Thymus (tissue), 11 donors: ENCODE measurements around the gene ALAS1. TPM values are rescaled to one million over a fixed set of nuclear protein-coding genes. Genes with fewer than 3 reads are reported as not detected.
A peak's percentile ranks its signal among the peaks of the same experiment; 100 is the strongest.

ENCODE experiments used
- DNase-seq, 9 donors: peaks; one replicate each; pipeline ENCODE4 v3.0.0-alpha.2; 2013; ENCODE audit warnings: low spot score in 9 of 9, low read depth in 6 of 9, missing footprints in 1 of 9
- H3K27ac ChIP-seq, 2 donors: one replicate each; pipeline ENCODE4 v1.5.1; 2013; ENCODE audit warnings: control low read depth in 1 of 2, low read depth in 1 of 2, low read length in 1 of 2, mild to moderate bottlenecking in 1 of 2, moderate library complexity in 1 of 2
- H3K27me3 ChIP-seq, 2 donors: one replicate each; pipeline ENCODE4 v1.5.1; 2013; ENCODE audit warnings: low read length in 1 of 2; ENCODE audit not compliant: control insufficient read depth in 2 of 2, insufficient read depth in 1 of 2
- H3K36me3 ChIP-seq, 2 donors: one replicate each; pipeline ENCODE4 v1.5.1; 2013; ENCODE audit warnings: low read length in 1 of 2, mild to moderate bottlenecking in 1 of 2, moderate library complexity in 1 of 2; ENCODE audit not compliant: control insufficient read depth in 2 of 2, insufficient read depth in 2 of 2
- H3K4me1 ChIP-seq, 2 donors: one replicate each; pipeline ENCODE4 v1.5.1; 2013; ENCODE audit warnings: low read length in 2 of 2; ENCODE audit not compliant: control insufficient read depth in 2 of 2, insufficient read depth in 2 of 2
- H3K4me3 ChIP-seq, 2 donors: one replicate each; pipeline ENCODE4 v1.5.1; 2013; ENCODE audit warnings: low read length in 2 of 2, control low read depth in 1 of 2, mild to moderate bottlenecking in 1 of 2
- H3K9me3 ChIP-seq, 2 donors: one replicate each; pipeline ENCODE4 v1.5.1; 2013; ENCODE audit warnings: low read length in 1 of 2, mild to moderate bottlenecking in 1 of 2; ENCODE audit not compliant: control insufficient read depth in 2 of 2, insufficient read depth in 1 of 2
- WGBS: extraction: QIAGEN DNeasy Blood & Tissue Kit; methylation state at CpG from one replicate; pipeline ENCODE4 v1.1.7; 2013; 5-methylcytosine and 5-hydroxymethylcytosine counted together
- polyA plus RNA-seq: library from polyadenylated mRNA; stranded (reverse); fragments of 200-250 nt; gene quantifications from one replicate; pipeline ENCODE4 v1.2.3, GENCODE V29; 2013
- total RNA-seq: library from RNA; stranded (reverse); fragments of 120-200 nt; gene quantifications from one replicate; pipeline ENCODE4 v1.2.4, GENCODE V29; 2013
- donor health status: healthy.

The ALAS1 gene
- total and polyA plus RNA-seq, 2 donors: 22.8 to 34.5 TPM

- H3K36me3 ChIP-seq: peaks cover 38 to 62% of the 10 kb centered on the region in 2 donors
- no peaks in the 10 kb centered on the region for H3K27me3 ChIP-seq
- no peak overlapping the region for H3K27ac ChIP-seq
- H3K4me1 ChIP-seq: peaks cover 10 to 29% of the 10 kb centered on the region in 2 donors
- peaks cover 0 to 6% of the 10 kb centered on the region in 2 donors for H3K9me3 ChIP-seq
- DNase-seq: no peak
- no peak overlapping the region for H3K4me3 ChIP-seq
- 93% methylated on average over 5 of the region's 5 CpGs for WGBS
Observed at GRCh38 chr3:52200981-52201679, 3.2 kb downstream of the ALAS1 start.

DNA sequence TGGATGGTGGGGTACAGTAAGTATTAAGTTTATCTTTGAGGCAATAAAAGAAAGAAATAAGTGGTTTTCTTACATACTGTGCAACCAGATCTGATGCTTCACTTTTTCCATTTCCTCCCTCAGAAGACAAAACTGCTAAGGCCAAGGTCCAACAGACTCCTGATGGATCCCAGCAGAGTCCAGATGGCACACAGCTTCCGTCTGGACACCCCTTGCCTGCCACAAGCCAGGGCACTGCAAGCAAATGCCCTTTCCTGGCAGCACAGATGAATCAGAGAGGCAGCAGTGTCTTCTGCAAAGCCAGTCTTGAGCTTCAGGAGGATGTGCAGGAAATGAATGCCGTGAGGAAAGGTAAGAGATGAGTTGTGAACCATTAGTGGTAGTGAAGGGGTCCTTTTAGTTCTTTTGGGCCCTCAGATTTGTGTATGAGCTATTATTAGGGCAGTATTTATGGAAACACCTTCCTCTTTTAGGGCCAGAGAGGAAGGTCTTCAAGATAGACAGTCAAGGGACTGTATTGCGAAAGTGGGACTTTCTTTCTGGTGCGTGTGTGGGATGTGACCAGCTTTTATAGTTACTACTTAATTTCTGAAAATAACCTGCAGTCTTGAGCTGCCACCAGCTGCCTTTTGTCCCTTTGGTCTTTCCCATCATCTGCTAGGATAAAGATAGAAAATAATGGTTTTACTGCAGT is 4.6 kb downstream of the ALAS1 start:
- no peak overlapping the region for H3K4me3 ChIP-seq
- H3K9me3 ChIP-seq: peaks cover 0 to 5% of the 10 kb centered on the region in 2 donors
- DNase-seq: no peak
- H3K4me1 ChIP-seq: peaks cover 10 to 19% of the 10 kb centered on the region in 2 donors
- 96% methylated on average over 4 of the region's 4 CpGs for WGBS
- H3K27ac ChIP-seq: no peak overlapping the region
- H3K27me3 ChIP-seq: no peaks in the 10 kb centered on the region
- H3K36me3 ChIP-seq: peaks cover 49 to 73% of the 10 kb centered on the region in 2 donors

- DNase-seq: no peak
- Histone ChIP-seq H3K9me3 (no peaks in the 10 kb centered on the region), H3K36me3 (peaks cover 59 to 85% of the 10 kb centered on the region in 2 donors), H3K4me1 (peaks cover 8 to 11% of the 10 kb centered on the region in 2 donors), H3K4me3 (no peak overlapping the region), H3K27ac (peak overlapping the region in 1 of 2 donors; percentile 5), H3K27me3 (no peaks in the 10 kb centered on the region)
- 96% methylated on average over 1 of the region's 1 CpG for WGBS
Observed at GRCh38 chr3:52203701-52204100, 5.7 kb downstream of the ALAS1 start.

DNA sequence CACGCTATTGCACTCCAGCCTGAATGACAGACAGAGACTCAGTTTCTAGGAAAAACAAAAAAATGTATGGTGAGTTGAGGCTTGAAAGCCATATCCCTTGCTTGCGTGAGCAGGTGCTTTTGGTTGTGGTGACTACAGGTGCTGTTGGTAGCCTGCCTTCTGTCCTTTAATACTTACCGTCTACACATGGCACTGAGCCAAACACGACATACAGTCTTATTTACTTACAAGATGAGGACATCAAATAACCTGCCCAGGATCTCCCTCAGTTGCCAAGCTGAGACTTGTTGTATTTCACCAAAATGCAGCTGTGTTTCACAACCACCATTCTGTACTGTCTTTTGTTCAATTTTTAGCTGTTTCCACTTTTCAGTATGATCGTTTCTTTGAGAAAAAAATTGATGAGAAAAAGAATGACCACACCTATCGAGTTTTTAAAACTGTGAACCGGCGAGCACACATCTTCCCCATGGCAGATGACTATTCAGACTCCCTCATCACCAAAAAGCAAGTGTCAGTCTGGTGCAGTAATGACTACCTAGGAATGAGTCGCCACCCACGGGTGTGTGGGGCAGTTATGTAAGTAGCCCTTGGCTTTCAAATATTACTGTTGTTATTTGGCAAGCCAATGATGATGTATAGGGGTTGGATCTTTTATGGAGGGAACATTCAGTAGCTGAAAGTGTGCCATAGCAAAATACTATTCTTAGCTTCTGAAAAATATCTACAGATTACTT is 6.5 kb downstream of the ALAS1 start:
- WGBS: 87% methylated on average over 10 of the region's 10 CpGs
- Histone ChIP-seq H3K9me3 (no peaks in the 10 kb centered on the region), H3K4me3 (no peak overlapping the region), H3K27ac (no peak overlapping the region), H3K27me3 (no peaks in the 10 kb centered on the region), H3K36me3 (peaks cover 66 to 86% of the 10 kb centered on the region in 2 donors), H3K4me1 (peaks cover 2 to 3% of the 10 kb centered on the region in 2 donors)
- no peak for DNase-seq

DNA sequence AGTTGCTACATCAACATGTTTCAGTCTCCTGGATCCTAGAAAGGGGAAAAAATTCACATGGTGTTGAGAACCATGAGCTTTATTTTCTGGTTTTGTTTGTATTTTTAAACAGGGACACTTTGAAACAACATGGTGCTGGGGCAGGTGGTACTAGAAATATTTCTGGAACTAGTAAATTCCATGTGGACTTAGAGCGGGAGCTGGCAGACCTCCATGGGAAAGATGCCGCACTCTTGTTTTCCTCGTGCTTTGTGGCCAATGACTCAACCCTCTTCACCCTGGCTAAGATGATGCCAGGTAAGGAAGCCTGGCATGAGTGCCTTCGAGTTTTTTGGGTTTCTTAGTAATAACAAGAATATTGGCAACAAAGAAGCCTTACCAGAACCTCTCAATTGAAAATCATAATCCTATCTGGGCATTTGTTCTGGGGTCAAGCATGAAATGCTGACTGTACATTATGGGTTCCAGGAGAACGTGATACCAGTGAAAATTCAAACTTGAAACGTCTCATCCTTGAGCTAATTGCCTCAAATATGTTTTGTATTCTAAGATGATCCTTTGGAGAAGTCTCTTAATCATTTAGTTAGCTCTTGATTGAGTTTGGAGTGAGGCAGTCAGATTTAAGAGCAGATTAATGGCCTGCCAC is 7.9 kb downstream of the ALAS1 start:
- Histone ChIP-seq H3K27me3 (no peaks in the 10 kb centered on the region), H3K36me3 (peaks cover 76 to 90% of the 10 kb centered on the region in 2 donors), H3K9me3 (no peaks in the 10 kb centered on the region), H3K4me1 (peaks cover 2 to 3% of the 10 kb centered on the region in 2 donors), H3K27ac (no peak overlapping the region), H3K4me3 (no peak overlapping the region)
- 97% methylated on average over 6 of the region's 6 CpGs for WGBS
- DNase-seq: no peak

- WGBS: 98% methylated on average over 4 of the region's 4 CpGs
- Histone ChIP-seq H3K27ac (no peak overlapping the region), H3K4me3 (no peak overlapping the region), H3K4me1 (no peaks in the 10 kb centered on the region), H3K9me3 (no peaks in the 10 kb centered on the region), H3K27me3 (no peaks in the 10 kb centered on the region), H3K36me3 (peaks cover 90 to 95% of the 10 kb centered on the region in 2 donors)
- DNase-seq: no peak
Observed at GRCh38 chr3:52208556-52208955, 10.6 kb downstream of the ALAS1 start.

DNA sequence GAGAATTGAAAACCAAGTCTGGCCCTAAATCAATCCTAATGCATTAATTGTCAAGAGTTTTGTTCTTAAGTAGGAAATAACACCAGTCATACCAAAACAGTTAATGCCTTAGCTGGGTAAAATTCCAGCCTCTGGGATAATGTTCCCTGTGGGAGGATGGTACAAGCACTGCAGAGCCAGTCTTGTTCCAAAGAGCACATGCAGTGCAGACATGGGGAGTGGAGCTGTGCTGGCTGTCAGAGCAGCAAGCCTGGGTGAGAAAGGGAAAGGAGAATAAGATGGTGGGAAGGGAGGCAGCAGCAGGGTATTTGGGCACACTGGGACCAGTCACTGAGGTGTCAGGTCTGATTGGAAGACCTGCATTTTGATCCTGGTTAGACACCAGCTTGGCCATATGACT is 12.1 kb downstream of the ALAS1 start:
- H3K4me1 ChIP-seq: no peaks in the 10 kb centered on the region
- no peaks in the 10 kb centered on the region for H3K9me3 ChIP-seq
- H3K27ac ChIP-seq: no peak overlapping the region
- H3K36me3 ChIP-seq: peaks cover 90 to 95% of the 10 kb centered on the region in 2 donors
- no peak overlapping the region for H3K4me3 ChIP-seq
- H3K27me3 ChIP-seq: no peaks in the 10 kb centered on the region
- DNase-seq: no peak

- no peak overlapping the region for H3K4me3 ChIP-seq
- DNase-seq: no peak
- peaks cover 90 to 95% of the 10 kb centered on the region in 2 donors for H3K36me3 ChIP-seq
- H3K27ac ChIP-seq: no peak overlapping the region
- WGBS: 97% methylated on average over 6 of the region's 6 CpGs
- H3K9me3 ChIP-seq: no peaks in the 10 kb centered on the region
- H3K27me3 ChIP-seq: no peaks in the 10 kb centered on the region
- H3K4me1 ChIP-seq: no peaks in the 10 kb centered on the region
Observed at GRCh38 chr3:52210550-52211046, 12.6 kb downstream of the ALAS1 start.
